ENCODE results near the gene HMMR.
"Not testable (repeated sequence)": the region's sequence is repeated elsewhere in the genome, so short reads cannot be mapped to it uniquely, and the experiment has no call there.

HMMR gene

GRCh38 chr5:163505368-163506094 lies 45.1 kb downstream of the HMMR start, which contains the start of gene MAT2B:
Gene MAT2B (plus strand): TSS chr5:163505619. CDS start chr5:163505687, 68 bp downstream.
- DNase-seq (ENCODE audit: low read depth in 1 of 2, low spot score in 1 of 2) = peak; percentile 89 to 92

- DNase-seq (ENCODE audit: low read depth in 1 of 2, low spot score in 1 of 2) = no peak
Measured at GRCh38 chr5:163506095-163506457, 45.6 kb downstream of the HMMR start.

- peak in 1 of 2 donors; percentile 32 for DNase-seq (ENCODE audit: low read depth in 1 of 2, low spot score in 1 of 2)
Measured at GRCh38 chr5:163506726-163507125, 46.3 kb downstream of the HMMR start.

- no peak for DNase-seq (ENCODE audit: low read depth in 1 of 2, low spot score in 1 of 2)
Measured at GRCh38 chr5:163508753-163509152, 48.3 kb downstream of the HMMR start.

- DNase-seq (ENCODE audit: low read depth in 1 of 2, low spot score in 1 of 2) = peak in 1 of 2 donors; percentile 5
Measured at GRCh38 chr5:163509291-163509951, 49.0 kb downstream of the HMMR start.

- no peak for DNase-seq (ENCODE audit: low read depth in 1 of 2, low spot score in 1 of 2)
Measured at GRCh38 chr5:163512526-163512925, 52.1 kb downstream of the HMMR start.

GRCh38 chr5:163525096-163525495 lies 64.7 kb downstream of the HMMR start:
- DNase-seq (ENCODE audit: low read depth in 1 of 2, low spot score in 1 of 2) = no peak

GRCh38 chr5:163529698-163530097 lies 69.3 kb downstream of the HMMR start:
- no peak for DNase-seq (ENCODE audit: low read depth in 1 of 2, low spot score in 1 of 2)

- DNase-seq (ENCODE audit: low read depth in 1 of 2, low spot score in 1 of 2) = no peak
Measured at GRCh38 chr5:163531272-163531671, 70.8 kb downstream of the HMMR start.

- DNase-seq (ENCODE audit: low read depth in 1 of 2, low spot score in 1 of 2) = no peak
Measured at GRCh38 chr5:163532171-163533084, 72.0 kb downstream of the HMMR start.

GRCh38 chr5:163533223-163533622 lies 72.8 kb downstream of the HMMR start:
- DNase-seq (ENCODE audit: low read depth in 1 of 2, low spot score in 1 of 2) = no peak

GRCh38 chr5:163534492-163535094 lies 74.2 kb downstream of the HMMR start:
- DNase-seq (ENCODE audit: low read depth in 1 of 2, low spot score in 1 of 2) = no peak

- DNase-seq (ENCODE audit: low read depth in 1 of 2, low spot score in 1 of 2) = no peak
Measured at GRCh38 chr5:163535290-163535689, 74.9 kb downstream of the HMMR start.

- DNase-seq (ENCODE audit: low read depth in 1 of 2, low spot score in 1 of 2) = not testable (repeated sequence)
Measured at GRCh38 chr5:163536442-163536841, 76.0 kb downstream of the HMMR start.

- DNase-seq (ENCODE audit: low read depth in 1 of 2, low spot score in 1 of 2) = no peak
Measured at GRCh38 chr5:163540696-163541095, 80.3 kb downstream of the HMMR start.
